Upper lobe of left lung (tissue), 6 donors: ENCODE data around the gene PLAAT3. TPM values are rescaled to one million over a fixed set of nuclear protein-coding genes. Genes with fewer than 3 reads are reported as not detected.

ENCODE experiments used
- total RNA-seq, 6 donors: library from RNA; depleted of rRNA in 4 of 6; stranded (reverse); fragments of >200 nt in 4 of 6; gene quantifications; one replicate each; pipeline versions ENCODE4 v1.1.0 to v1.2.1, GENCODE V29; 2016 to 2021
- donor health status: DM: no; HTN: no; CAD: no; lungs with moderate emphysema.
- donor health status: DM: no; HTN: yes; CAD: no; lungs with severe emphysema.

PLAAT3 gene
- total RNA-seq, 6 donors from 2014 or later = 36.7 to 128 (median 89.5) TPM

Other genes with a start within 250 kb of the PLAAT3 start
- not detected for gene SLC22A9, start 244.6 kb downstream of the PLAAT3 start, total RNA-seq
- 1 to 10 TPM; 1.0 to 7.2 (median 3.1) TPM for gene PLAAT5, start 123.3 kb downstream of the PLAAT3 start, total RNA-seq
- gene LGALS12, start 108.3 kb downstream of the PLAAT3 start, total RNA-seq = 1 to 10 TPM in 1 of 6 donors, under 1 TPM in 3, not detected in 2; 0.61 to 1.8 (median 0.76) TPM
- 100 to 1,000 TPM in 5 of 6 donors, 10 to 100 TPM in 1; 91.1 to 272 (median 192) TPM for gene PLAAT4, start 77.6 kb downstream of the PLAAT3 start, total RNA-seq
- 10 to 100 TPM in 1 of 6 donors, 1 to 10 TPM in 5; 1.9 to 10.5 (median 5.5) TPM for gene PLAAT2, start 51.1 kb downstream of the PLAAT3 start, total RNA-seq
- 10 to 100 TPM; 16.8 to 75.1 (median 61.2) TPM for gene ATL3, start 56.9 kb upstream of the PLAAT3 start, total RNA-seq
- 100 to 1,000 TPM in 4 of 6 donors, 10 to 100 TPM in 2; 41.9 to 153 (median 113) TPM for gene RTN3, start 67.1 kb upstream of the PLAAT3 start, total RNA-seq
- gene ZFTA, start 154.3 kb upstream of the PLAAT3 start, total RNA-seq = 10 to 100 TPM in 3 of 6 donors, 1 to 10 TPM in 3; 6.1 to 13.1 (median 9.7) TPM
- gene SPINDOC, start 199.0 kb upstream of the PLAAT3 start, total RNA-seq = 10 to 100 TPM in 5 of 6 donors, 1 to 10 TPM in 1; 9.0 to 22.5 (median 16.3) TPM
- 10 to 100 TPM; 41.7 to 67.1 (median 50.7) TPM for gene MARK2, start 224.7 kb upstream of the PLAAT3 start, total RNA-seq